HG03135 (cell line): ENCODE data around the gene ARHGAP22.

Experiments used
- ATAC-seq: cut with Tn5 transposase; IDR thresholded peaks from one replicate; pipeline ENCODE4 v1.9.1; 2021; ENCODE audit warnings: mild to moderate bottlenecking, moderate library complexity; ENCODE audit not compliant: unreplicated experiment

Gene ARHGAP22

GRCh38 chr10:48406204-48406603 is 198.7 kb downstream of the ARHGAP22 start:
- ATAC-seq: no peak

- ATAC-seq: no peak
Observed at GRCh38 chr10:48404646-48405045, 200.2 kb downstream of the ARHGAP22 start.

- no peak for ATAC-seq
Observed at GRCh38 chr10:48400850-48401220, 204.0 kb downstream of the ARHGAP22 start.

GRCh38 chr10:48400129-48400849 is 204.6 kb downstream of the ARHGAP22 start:
- no peak for ATAC-seq

- ATAC-seq: no peak
Observed at GRCh38 chr10:48399551-48399950, 205.3 kb downstream of the ARHGAP22 start.

GRCh38 chr10:48399056-48399541 is 205.8 kb downstream of the ARHGAP22 start:
- ATAC-seq: no peak

- ATAC-seq: no peak
Observed at GRCh38 chr10:48398261-48398660, 206.6 kb downstream of the ARHGAP22 start.
